ENCODE data around the gene LIX1.

GRCh38 chr5:97047076-97047475 is 95.3 kb downstream of the LIX1 start:
- TF ChIP-seq EZH2 (IDR thresholded peaks at IDR 0.05; ENCODE audit: insufficient read depth, low read length) (no peak), CTCF (IDR thresholded peaks at IDR 0.05; ENCODE audit: insufficient read depth, low read depth, low read length) (no peak)

Measured in astrocyte (in vitro differentiated cells and primary cell).